NCI-H2029 treated with DMSO at 0.1 percent for 48 hours (cell line): ENCODE data around the gene ZNF324.
"Not testable (repeated sequence)": the region's sequence is repeated elsewhere in the genome, so short reads cannot be mapped to it uniquely, and the experiment has no call there.

ENCODE experiments used
- DNase-seq: peaks from one replicate; lab custom pipeline; 2025; lab: John Stamatoyannopoulos, UW

The ZNF324 gene

GRCh38 chr19:58500242-58500641, 33.4 kb downstream of the ZNF324 start:
- no peak for DNase-seq

- DNase-seq, result not testable (repeated sequence)
Observed at GRCh38 chr19:58507602-58508223, 40.8 kb downstream of the ZNF324 start.

- no peak for DNase-seq
Observed at GRCh38 chr19:58509731-58510083, 42.8 kb downstream of the ZNF324 start.

- no peak for DNase-seq
Observed at GRCh38 chr19:58510084-58510862, 43.4 kb downstream of the ZNF324 start.

- DNase-seq, result no peak
Observed at GRCh38 chr19:58511353-58512208, 44.7 kb downstream of the ZNF324 start, which contains the start of gene SLC27A5. TSS of gene SLC27A5 (minus strand) at chr19:58511992. CDS start at chr19:58511955, 37 bp downstream.

- no peak for DNase-seq
Observed at GRCh38 chr19:58513213-58513693, 46.4 kb downstream of the ZNF324 start.

GRCh38 chr19:58513694-58514563, 47.0 kb downstream of the ZNF324 start:
- peak; percentile 61 for DNase-seq

- DNase-seq, result no peak
Observed at GRCh38 chr19:58514564-58515022, 47.7 kb downstream of the ZNF324 start.

- no peak for DNase-seq
Observed at GRCh38 chr19:58515259-58515658, 48.4 kb downstream of the ZNF324 start.

- no peak for DNase-seq
Observed at GRCh38 chr19:58516246-58516836, 49.5 kb downstream of the ZNF324 start.

- DNase-seq, result no peak
Observed at GRCh38 chr19:58516964-58517833, 50.3 kb downstream of the ZNF324 start.

GRCh38 chr19:58518256-58519086, 51.6 kb downstream of the ZNF324 start:
- DNase-seq, result no peak

- DNase-seq, result peak; percentile 34
Observed at GRCh38 chr19:58519087-58519354, 52.1 kb downstream of the ZNF324 start.

GRCh38 chr19:58519355-58520256, 52.7 kb downstream of the ZNF324 start, which contains the start of gene ZBTB45:
TSS of gene ZBTB45 (minus strand) at chr19:58519810. CDS start at chr19:58517673, 2,137 bp downstream.
- peak; percentile 87 for DNase-seq

GRCh38 chr19:58520257-58520599, 53.3 kb downstream of the ZNF324 start:
- DNase-seq, result no peak

GRCh38 chr19:58521651-58522050, 54.8 kb downstream of the ZNF324 start:
- DNase-seq, result no peak

GRCh38 chr19:58522709-58523108, 55.8 kb downstream of the ZNF324 start:
- DNase-seq, result no peak
